Activated CD4-positive, alpha-beta T cell treated with anti-CD3 and anti-CD28 coated beads, Interleukin-2, amount 10 ng/mL, durations not matched to agents 7 days and 5 days (primary cell): ENCODE measurements around the gene FAP. TPM values are rescaled to one million over a fixed set of nuclear protein-coding genes. Genes with fewer than 3 reads are reported as not detected.
A peak's percentile ranks its signal among the peaks of the same experiment; 100 is the strongest.

Experiments used
- CTCF ChIA-PET: fragments of 350-600 bp; sonication (Branson Sonifier 250); formaldehyde crosslinking; loops from one replicate; lab custom pipeline; 2021; ENCODE audit warnings: antibody characterized with exemption; lab: Charles Lee
- POLR2A ChIA-PET: fragments of 350-600 bp; sonication (Branson Sonifier 250); formaldehyde crosslinking; loops from one replicate; lab custom pipeline; 2021; ENCODE audit warnings: antibody characterized with exemption; lab: Charles Lee
- DNase-seq: peaks from one replicate; pipeline ENCODE4 v3.0.0-alpha.2; 2020
- H3K27ac Mint-ChIP-seq: one replicate; pipeline ENCODE4 v1.8.0; 2021; ENCODE audit warnings: mild to moderate bottlenecking, moderate library complexity, mixed read lengths
- H3K27me3 Mint-ChIP-seq: one replicate; pipeline ENCODE4 v1.8.0; 2021; ENCODE audit warnings: mixed read lengths
- H3K36me3 Mint-ChIP-seq: one replicate; pipeline ENCODE4 v1.8.0; 2021; ENCODE audit warnings: low read depth, mixed read lengths
- H3K4me1 Mint-ChIP-seq: one replicate; pipeline ENCODE4 v1.8.0; 2021; ENCODE audit warnings: mixed read lengths
- H3K4me3 Mint-ChIP-seq: one replicate; pipeline ENCODE4 v1.8.0; 2021; ENCODE audit warnings: mild to moderate bottlenecking, moderate library complexity, mixed read lengths
- H3K9me3 Mint-ChIP-seq: one replicate; pipeline ENCODE4 v1.8.0; 2021; ENCODE audit warnings: mixed read lengths
- total RNA-seq, 2 experiments: library from RNA; stranded (reverse); gene quantifications; one replicate each; pipeline ENCODE4 v1.2.3, GENCODE V29; 2021

Gene FAP
- total RNA-seq, 2 experiments from 2014 or later: not detected

GRCh38 chr2:162138310-162138709 is 104.9 kb downstream of the FAP start:
- CTCF ChIA-PET: no interaction called here
- POLR2A ChIA-PET: no interaction called here
- no peak overlapping the region for H3K4me3 Mint-ChIP-seq
- no peak overlapping the region for H3K27ac Mint-ChIP-seq
- no peaks in the 10 kb centered on the region for H3K4me1 Mint-ChIP-seq
- H3K36me3 Mint-ChIP-seq: no peaks in the 10 kb centered on the region
- H3K27me3 Mint-ChIP-seq: peaks cover 26% of the 10 kb centered on the region
- DNase-seq: no peak
- no peaks in the 10 kb centered on the region for H3K9me3 Mint-ChIP-seq

GRCh38 chr2:162127422-162127821 is 115.8 kb downstream of the FAP start:
- Mint-ChIP-seq H3K4me1 (peaks cover 42% of the 10 kb centered on the region), H3K4me3 (no peak overlapping the region), H3K36me3 (no peaks in the 10 kb centered on the region), H3K27me3 (peaks cover 2% of the 10 kb centered on the region), H3K27ac (no peak overlapping the region), H3K9me3 (peaks cover 4% of the 10 kb centered on the region)
- DNase-seq: peak; percentile 19
- ChIA-PET CTCF (interaction anchor here (1.0 to 3.6 kb wide), 3 partner anchors 26 to 541 kb away, joined by 4 to 13 read pairs (median 9); no protein-coding TSS in a partner anchor), POLR2A (no interaction called here)

- H3K9me3 Mint-ChIP-seq: peaks cover 4% of the 10 kb centered on the region
- H3K27me3 Mint-ChIP-seq: no peaks in the 10 kb centered on the region
- CTCF ChIA-PET: interaction anchor here (0.5 to 3.6 kb wide), 5 partner anchors 27 to 813 kb away, joined by 4 to 13 read pairs (median 9); no protein-coding TSS in a partner anchor
- no peaks in the 10 kb centered on the region for H3K36me3 Mint-ChIP-seq
- H3K4me3 Mint-ChIP-seq: no peak overlapping the region
- H3K4me1 Mint-ChIP-seq: peaks cover 42% of the 10 kb centered on the region
- peak overlapping the region; percentile 68 for H3K27ac Mint-ChIP-seq
- no peak for DNase-seq
- POLR2A ChIA-PET: interaction anchor here (0.6 kb wide), 1 partner anchor 43 kb away, joined by 4 read pairs; no protein-coding TSS in a partner anchor
Measured at GRCh38 chr2:162126527-162126926, 116.7 kb downstream of the FAP start.

- Mint-ChIP-seq H3K4me1 (peaks cover 42% of the 10 kb centered on the region), H3K9me3 (peaks cover 4% of the 10 kb centered on the region), H3K27ac (peak overlapping the region; percentile 68), H3K27me3 (no peaks in the 10 kb centered on the region), H3K36me3 (no peaks in the 10 kb centered on the region), H3K4me3 (no peak overlapping the region)
- ChIA-PET CTCF (interaction anchor here (0.5 to 3.6 kb wide), 6 partner anchors 27 to 812 kb away, joined by 3 to 13 read pairs (median 6); no protein-coding TSS in a partner anchor), POLR2A (interaction anchor here (0.6 kb wide), 1 partner anchor 248 kb away, joined by 3 read pairs; no protein-coding TSS in a partner anchor)
- DNase-seq: no peak
Measured at GRCh38 chr2:162126111-162126519, 117.1 kb downstream of the FAP start.

GRCh38 chr2:162125138-162125537 is 118.1 kb downstream of the FAP start:
- CTCF ChIA-PET: interaction anchor here (0.6 to 3.6 kb wide), 6 partner anchors 8 to 745 kb away, joined by 4 to 13 read pairs (median 6); no protein-coding TSS in a partner anchor
- H3K27me3 Mint-ChIP-seq: no peaks in the 10 kb centered on the region

GRCh38 chr2:162123806-162124758 is 119.2 kb downstream of the FAP start:
- Mint-ChIP-seq H3K4me1 (peaks cover 40% of the 10 kb centered on the region), H3K27me3 (no peaks in the 10 kb centered on the region), H3K9me3 (no peaks in the 10 kb centered on the region), H3K4me3 (no peak overlapping the region), H3K36me3 (no peaks in the 10 kb centered on the region), H3K27ac (no peak overlapping the region)
- CTCF ChIA-PET: interaction anchor here (0.5 to 2.5 kb wide), 4 partner anchors 9 to 476 kb away, joined by 3 to 9 read pairs (median 4); no protein-coding TSS in a partner anchor
- POLR2A ChIA-PET: no interaction called here
- peak; percentile 42 for DNase-seq

More at GRCh38 chr2:162125138-162125537, 118.1 kb downstream of the FAP start:
- Mint-ChIP-seq H3K27ac (no peak overlapping the region), H3K9me3 (no peaks in the 10 kb centered on the region), H3K36me3 (no peaks in the 10 kb centered on the region), H3K4me1 (peaks cover 42% of the 10 kb centered on the region), H3K4me3 (no peak overlapping the region)
- POLR2A ChIA-PET: no interaction called here
- no peak for DNase-seq

Other genes with a start within 250 kb of the FAP start
- gene DPP4, start 169.2 kb downstream of the FAP start, total RNA-seq: 100 to 1,000 TPM; 116 to 152 TPM
- not detected for gene GCG, start 91.2 kb downstream of the FAP start, total RNA-seq
- gene IFIH1, start 75.2 kb upstream of the FAP start, total RNA-seq: 10 to 100 TPM; 57.3 to 65.5 TPM
- 10 to 100 TPM; 11.8 to 14.4 TPM for gene GCA, start 100.7 kb upstream of the FAP start, total RNA-seq